ENCODE data around the gene PMM2. TPM values are rescaled to one million over a fixed set of nuclear protein-coding genes. Genes with fewer than 3 reads are reported as not detected.
A peak's percentile ranks its signal among the peaks of the same experiment; 100 is the strongest.

Gene PMM2
- total and polyA plus RNA-seq, 9 of the 15 experiments (the other 6 are each of a cell fraction or from before 2014, with no cell fraction given), result 5.6 to 42.7 (median 25.9) TPM

- TF ChIP-seq CTCFL (IDR thresholded peaks at IDR 0.05; ENCODE audit: borderline replicate concordance, insufficient read depth, low read depth, low read length, poor library complexity, severe bottlenecking) (no peak), FOXP4 (CRISPR knock-in tag; IDR thresholded peaks at IDR 0.05; ENCODE audit: borderline replicate concordance) (0 out of 2 replicates have a peak, but pooled peaks have one; percentile 53), NRF1 (conservative IDR thresholded peaks at IDR 0.05 in 1 of 2, IDR thresholded peaks at IDR 0.05 in 1 of 2) (no peak), IRF1 (CRISPR knock-in tag; IDR thresholded peaks at IDR 0.05; ENCODE audit: borderline replicate concordance) (0 out of 2 replicates have a peak, but pooled peaks have one; percentile 37), SNIP1 (IDR thresholded peaks at IDR 0.05; ENCODE audit: low read depth) (no peak), ZSCAN32 (CRISPR knock-in tag; IDR thresholded peaks at IDR 0.05) (no peak), THAP7 (CRISPR knock-in tag; IDR thresholded peaks at IDR 0.05) (no peak), MLLT1 (IDR thresholded peaks at IDR 0.05) (peak in 1 of 2 experiments; percentile 41; a peak in 1 of 4 replicates), TAF1 (IDR thresholded peaks at IDR 0.05; ENCODE audit: control insufficient read depth, extremely low read depth, insufficient read depth, low read length, severe bottlenecking) (peak; percentile 97), NCOA6 (IDR thresholded peaks at IDR 0.05) (no peak), ZC3H11A (IDR thresholded peaks at IDR 0.05; ENCODE audit: low read depth, low read length) (no peak), ZBTB5 (IDR thresholded peaks at IDR 0.05) (no peak), ZSCAN29 (IDR thresholded peaks at IDR 0.05) (no peak), THAP12 (CRISPR knock-in tag; IDR thresholded peaks at IDR 0.05) (no peak)
Measured at GRCh38 chr16:8868416-8869211, 71.0 kb downstream of the PMM2 start, which contains the start of gene CARHSP1 (continued).

Measured in K562 (cell line).